K562 (cell line): ENCODE measurements around the gene KDM4C. TPM values are rescaled to one million over a fixed set of nuclear protein-coding genes. Genes with fewer than 3 reads are reported as not detected.

ENCODE experiments used
- KDM2B ChIP-seq: fragments of 250-450 bp; sonication (Bioruptor Pico); IDR thresholded peaks from 2 replicates; pipeline ENCODE4 v1.8.0; 2021; ENCODE audit warnings: mild to moderate bottlenecking, moderate library complexity
- MTA1 ChIP-seq: fragments of 450-650 bp; IDR thresholded peaks from 2 replicates; pipeline ENCODE4 v1.6.1; 2017; ENCODE audit warnings: borderline replicate concordance
- polyA plus RNA-seq, 8 experiments: library from polyadenylated mRNA; depleted of rRNA in 4 of 8; stranded (reverse) in 5 of 8; unstranded in 3 of 8; fragments of >200 nt; fragmentation: Nextera tagmentation in 2 of 8; fragmentation: Illumina TruSeq in 1 of 8; extraction: Ambion mirVana in 2 of 8; extraction: Trizol in 1 of 8; gene quantifications; 2 replicates each; pipeline versions ENCODE4 v1.2.1 to v1.2.3, GENCODE V29; 2011 to 2014; ENCODE audit warnings: inconsistent platforms in 1 of 8, missing spikeins in 1 of 8
- small RNA-seq: library from RNA; depleted of rRNA; stranded (forward); fragments of <200 nt; gene quantifications from one replicate; pipeline ENCODE3, GENCODE V24; 2014
- total RNA-seq, 7 experiments: library from RNA; depleted of rRNA in 6 of 7; stranded (reverse); fragments of >200 nt in 6 of 7; fragmentation: Illumina TruSeq in 2 of 7; extraction: Trizol in 2 of 7; gene quantifications; 2 replicates each; pipeline versions ENCODE4 v1.2.1 to v1.2.3, GENCODE V29; 2011 to 2021; ENCODE audit warnings: low replicate concordance in 1 of 7

Gene KDM4C
- total and polyA plus RNA-seq, 9 of the 15 experiments (the other 6 are each of a cell fraction or from before 2014, with no cell fraction given): 5.4 to 17.0 (median 12.6) TPM

DNA sequence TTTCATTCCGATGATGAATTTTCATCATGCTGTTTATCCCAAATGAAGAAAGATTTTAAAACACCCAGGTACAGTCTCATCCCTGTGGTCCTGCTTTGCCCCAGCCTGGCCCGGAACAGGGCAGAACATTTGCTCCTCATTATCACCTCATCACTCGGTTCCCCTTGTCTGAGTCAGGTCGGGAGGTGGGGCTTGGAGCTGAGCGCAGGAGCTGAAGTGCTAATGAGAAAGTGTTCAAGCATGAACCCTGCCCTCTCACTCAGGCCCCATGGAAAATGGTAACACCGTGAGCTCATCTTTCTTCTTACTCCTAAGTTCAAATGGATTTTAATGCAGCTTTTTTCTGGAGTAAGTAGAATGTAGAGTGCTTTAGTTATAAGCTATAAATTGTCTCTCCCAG is 466.2 kb downstream of the KDM4C start (continued):
- no peak for TF ChIP-seq KDM2B (CRISPR knock-in tag)
- TF ChIP-seq MTA1: no peak

Small RNA genes within 50 kb of the gene (small RNA-seq; reads per million reads assigned to genes)
- 0.11 reads per million for gene SNRPEP2

Other genes starting within 250 kb of the KDM4C start
- gene GLDC, start 112.2 kb upstream of the KDM4C start, total RNA-seq (2014; rRNA removed): 0.29 TPM in 1 of 2 replicates, not detected in the other
- gene GLDC, start 112.2 kb upstream of the KDM4C start, total RNA-seq (2014; rRNA removed; fragmentation: Illumina TruSeq; extraction: Trizol): not detected in 2 replicates
- gene GLDC, start 112.2 kb upstream of the KDM4C start, total RNA-seq (2015; rRNA removed; fragmentation: Illumina TruSeq; extraction: Trizol): not detected in 2 replicates
- 0.27 and 0.60 TPM in 2 replicates for gene GLDC, start 112.2 kb upstream of the KDM4C start, total RNA-seq (2021)
- 0.03 TPM in 1 of 2 replicates, not detected in the other for gene GLDC, start 112.2 kb upstream of the KDM4C start, polyA plus RNA-seq (2011; rRNA removed)
- 0.08 TPM in 1 of 2 replicates, not detected in the other for gene GLDC, start 112.2 kb upstream of the KDM4C start, polyA plus RNA-seq (2014; fragmentation: Illumina TruSeq; extraction: Trizol)
- gene GLDC, start 112.2 kb upstream of the KDM4C start, polyA plus RNA-seq (2014; fragmentation: Nextera tagmentation; extraction: Ambion mirVana): under 1 TPM in 1 of 2 experiments, not detected in 1; 0.08 TPM
- not detected in 2 replicates for gene GLDC, start 112.2 kb upstream of the KDM4C start, polyA plus RNA-seq (2014; rRNA removed)